PC-9 (cell line): ENCODE measurements around the gene SIX1. TPM values are rescaled to one million over a fixed set of nuclear protein-coding genes. Genes with fewer than 3 reads are reported as not detected.
A peak's percentile ranks its signal among the peaks of the same experiment; 100 is the strongest.

Experiments used
- BruUV-seq: library from RNA; stranded (reverse); fragments of 400-500 nt; replicated peaks from 2 replicates; lab custom pipeline; 2021; lab: Mats Ljungman, UMichigan
- CTCF ChIA-PET: fragments of 300-600 bp; sonication (Branson Sonifier 250); formaldehyde crosslinking; loops from one replicate; lab custom pipeline; 2022; ENCODE audit warnings: antibody characterized with exemption; lab: Charles Lee
- POLR2A ChIA-PET: fragments of 300-600 bp; sonication (Branson Sonifier 250); formaldehyde crosslinking; loops from one replicate; lab custom pipeline; 2022; ENCODE audit warnings: antibody characterized with exemption; ENCODE audit not compliant: unreplicated experiment; lab: Charles Lee
- DNase-seq, 2 experiments: peaks; one replicate each; pipeline versions ENCODE4 v3.0.0 to v3.0.0-alpha.2; 2015 to 2022; ENCODE audit warnings: mixed read lengths in 1 of 2
- H2AFZ ChIP-seq: fragments of 200-600 bp; sonication (generic); 2 replicates; pipeline ENCODE4 v1.8.1; 2017; ENCODE audit warnings: antibody characterized with exemption
- H3F3A ChIP-seq: fragments of 200-600 bp; sonication (generic); 2 replicates; pipeline ENCODE4 v1.8.1; 2017; ENCODE audit warnings: antibody characterized with exemption, mild to moderate bottlenecking, low read depth; ENCODE audit not compliant: insufficient read depth
- H3K27ac ChIP-seq: fragments of 200-600 bp; sonication (generic); 2 replicates; pipeline ENCODE4 v1.6.1; 2016; ENCODE audit warnings: mixed run types
- H3K27me3 ChIP-seq: fragments of 200-600 bp; sonication (generic); 2 replicates; pipeline ENCODE4 v1.6.1; 2016; ENCODE audit warnings: low read depth, mixed run types; ENCODE audit not compliant: insufficient read depth
- H3K36me3 ChIP-seq: fragments of 200-600 bp; sonication (generic); 2 replicates; pipeline ENCODE4 v1.6.1; 2016; ENCODE audit warnings: low read depth, mixed run types
- H3K4me1 ChIP-seq: fragments of 200-600 bp; sonication (generic); replicated peaks from 2 replicates; pipeline ENCODE4 v1.6.1; 2016; ENCODE audit warnings: mixed run types; ENCODE audit not compliant: insufficient read depth
- H3K4me2 ChIP-seq: fragments of 200-600 bp; sonication (generic); 2 replicates; pipeline ENCODE4 v1.6.1; 2017; ENCODE audit warnings: mixed run types
- H3K4me3 ChIP-seq: fragments of 200-600 bp; sonication (generic); 2 replicates; pipeline ENCODE4 v1.6.1; 2016; ENCODE audit warnings: mixed run types
- H3K79me2 ChIP-seq: fragments of 200-600 bp; sonication (generic); 2 replicates; pipeline ENCODE4 v1.6.1; 2017; ENCODE audit warnings: low read depth, mixed run types
- H3K9me2 ChIP-seq: fragments of 200-600 bp; sonication (generic); 2 replicates; pipeline ENCODE4 v1.8.1; 2017; ENCODE audit warnings: mild to moderate bottlenecking; ENCODE audit not compliant: insufficient read depth
- H3K9me3 ChIP-seq: fragments of 200-600 bp; sonication (generic); 2 replicates; pipeline ENCODE4 v1.8.1; 2016; ENCODE audit warnings: low read depth; ENCODE audit not compliant: insufficient read depth
- H4K20me1 ChIP-seq: fragments of 200-600 bp; sonication (generic); 2 replicates; pipeline ENCODE4 v1.8.1; 2017; ENCODE audit not compliant: insufficient read depth
- CTCF ChIP-seq: fragments of 200-600 bp; sonication (generic); conservative IDR thresholded peaks from 2 replicates; pipeline ENCODE4 v1.6.1; 2017; ENCODE audit warnings: mixed run types, antibody characterized with exemption, mild to moderate bottlenecking, moderate library complexity
- EZH2 ChIP-seq: fragments of 200-600 bp; sonication (generic); IDR thresholded peaks from 2 replicates; pipeline ENCODE4 v1.8.0; 2017; ENCODE audit warnings: antibody characterized with exemption, low read depth
- intact Hi-C: fragments of 100-400 bp; cut with micrococcal nuclease; formaldehyde crosslinking; loops from one replicate; pipeline ENCODE4 v1.10.0; 2022; ENCODE audit not compliant: unreplicated experiment
- total RNA-seq: library from RNA; stranded (reverse); gene quantifications from 2 replicates; pipeline ENCODE4 v1.2.3, GENCODE V29; 2021

Gene SIX1
- total RNA-seq, 1 experiment from 2014 or later: 8.1 TPM

- peaks cover 10% of the 10 kb centered on the region for H3K4me1 ChIP-seq
- H3K27me3 ChIP-seq: no peaks in the 10 kb centered on the region
- no peaks in the 10 kb centered on the region for H3K36me3 ChIP-seq
- no peak overlapping the region for H3K27ac ChIP-seq
- no peaks in the 10 kb centered on the region for H4K20me1 ChIP-seq
- no TSS peak for BruUV-seq
- H3K4me2 ChIP-seq: no peak overlapping the region
- H3K9me3 ChIP-seq: no peaks in the 10 kb centered on the region
- intact Hi-C loops: no loop called here
- no peak for DNase-seq
- no peak overlapping the region for H3K4me3 ChIP-seq
- no peak overlapping the region for H2AFZ ChIP-seq
- CTCF ChIA-PET: no interaction called here
- no peaks in the 10 kb centered on the region for H3K9me2 ChIP-seq
- TF ChIP-seq EZH2 (no peak), CTCF (no peak)
- H3F3A ChIP-seq: 0 out of 2 replicates have a peak, but pooled peaks cover 5% of the 10 kb centered on the region
- no peaks in the 10 kb centered on the region for H3K79me2 ChIP-seq
- POLR2A ChIA-PET: no interaction called here
Observed at GRCh38 chr14:60691383-60692113, 42.3 kb upstream of the SIX1 start.

DNA sequence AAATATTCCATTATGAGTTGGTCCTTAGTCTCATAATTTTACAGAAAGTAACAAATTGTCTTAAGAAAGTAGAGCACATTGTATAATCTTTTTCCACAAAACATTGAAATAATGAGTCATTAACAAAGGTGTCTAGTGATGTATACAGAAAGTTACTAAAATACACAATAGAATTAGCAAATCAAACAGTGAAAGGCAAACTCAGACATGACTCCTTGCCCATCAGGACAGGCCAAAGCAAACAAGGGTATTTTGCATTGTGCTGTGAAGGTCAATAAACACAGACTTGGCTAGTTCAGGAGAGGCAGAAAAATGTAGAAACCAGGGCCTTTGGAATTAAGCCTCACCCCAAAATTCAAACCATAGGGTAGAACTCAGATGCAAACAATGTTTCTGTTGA, 37.6 kb upstream of the SIX1 start:
- Histone ChIP-seq H3F3A (0 out of 2 replicates have a peak, but pooled peaks cover 5% of the 10 kb centered on the region), H3K27me3 (no peaks in the 10 kb centered on the region), H3K9me3 (no peaks in the 10 kb centered on the region), H3K4me2 (no peak overlapping the region), H3K27ac (0 out of 2 replicates have a peak overlapping the region, but pooled peaks have one; percentile 21), H2AFZ (no peak overlapping the region), H3K4me1 (peaks cover 10% of the 10 kb centered on the region), H3K79me2 (no peaks in the 10 kb centered on the region), H3K36me3 (no peaks in the 10 kb centered on the region), H3K4me3 (no peak overlapping the region), H3K9me2 (no peaks in the 10 kb centered on the region), H4K20me1 (no peaks in the 10 kb centered on the region)
- BruUV-seq: no TSS peak
- ChIA-PET POLR2A (no interaction called here), CTCF (no interaction called here)
- DNase-seq: no peak
- TF ChIP-seq CTCF: no peak
- no peak for TF ChIP-seq EZH2
- intact Hi-C loops: no loop called here

DNA sequence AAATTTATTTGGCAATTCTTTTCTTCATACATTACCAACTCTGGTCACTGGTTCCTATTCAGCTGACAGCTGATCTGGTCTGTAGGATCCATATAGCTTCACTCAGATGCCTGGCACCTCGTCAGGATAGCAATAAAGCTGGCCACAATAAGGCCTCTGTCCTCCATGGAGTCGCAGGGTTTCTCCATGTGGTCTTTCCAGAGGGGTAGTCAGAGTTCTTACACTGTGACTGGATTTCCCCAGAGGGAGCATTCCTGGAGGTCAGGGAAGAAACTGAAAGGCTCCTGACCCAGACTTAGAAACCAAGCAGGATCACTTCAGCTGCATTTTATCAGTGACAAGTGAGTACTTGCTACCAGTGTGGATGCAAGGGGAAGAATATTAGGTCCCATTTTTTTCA, 34.9 kb upstream of the SIX1 start:
- TF ChIP-seq EZH2 (no peak), CTCF (no peak)
- 0 out of 2 replicates have a peak, but pooled peaks cover 5% of the 10 kb centered on the region for H3F3A ChIP-seq
- no peaks in the 10 kb centered on the region for H3K36me3 ChIP-seq
- no peaks in the 10 kb centered on the region for H3K9me3 ChIP-seq
- no peak for DNase-seq
- no peak overlapping the region for H3K4me2 ChIP-seq
- intact Hi-C loops: no loop called here
- H3K4me1 ChIP-seq: peaks cover 10% of the 10 kb centered on the region
- ChIA-PET POLR2A (no interaction called here), CTCF (no interaction called here)
- H4K20me1 ChIP-seq: no peaks in the 10 kb centered on the region
- no peaks in the 10 kb centered on the region for H3K79me2 ChIP-seq
- H3K9me2 ChIP-seq: no peaks in the 10 kb centered on the region
- peak overlapping the region; percentile 61; the same call in 1 of the 2 replicates for H2AFZ ChIP-seq
- no peak overlapping the region for H3K4me3 ChIP-seq
- no TSS peak for BruUV-seq
- H3K27ac ChIP-seq: no peak overlapping the region
- no peaks in the 10 kb centered on the region for H3K27me3 ChIP-seq
